ENCODE measurements around the gene RASL10B. TPM values are rescaled to one million over a fixed set of nuclear protein-coding genes. Genes with fewer than 3 reads are reported as not detected.

RASL10B gene
- under 1 TPM; 0.28 to 0.53 TPM for polyA plus RNA-seq

GRCh38 chr17:35731239-35731916, at the start of gene RASL10B:
Gene RASL10B (plus strand): TSS chr17:35731639. CDS start chr17:35735185, 3,546 bp downstream.
- Histone ChIP-seq H3K27me3 (ENCODE audit: control insufficient read depth in 1 of 2, insufficient read depth in 2 of 2, low read length in 2 of 2) (no peaks in the 10 kb centered on the region), H3K4me3 (ENCODE audit: low read depth in 1 of 2, low read length in 2 of 2) (peak within 1 kb of the TSS; percentile 32 to 61), H3K9me3 (ENCODE audit: control insufficient read depth in 2 of 2, insufficient read depth in 1 of 2, low read depth in 1 of 2, low read length in 1 of 2) (no peaks in the 10 kb centered on the region), H3K36me3 (ENCODE audit: control insufficient read depth in 2 of 2, insufficient read depth in 2 of 2, low read length in 1 of 2) (peaks cover 0 to 2% of the 10 kb centered on the region in 2 donors), H3K4me1 (ENCODE audit: control insufficient read depth in 2 of 2, insufficient read depth in 2 of 2, low read length in 1 of 2) (peaks cover 5 to 13% of the 10 kb centered on the region in 2 donors), H3K27ac (ENCODE audit: low read depth in 2 of 2, low read length in 1 of 2) (no peak within 1 kb of the TSS)
- 4 to 7% methylated on average over 31 to 44 of the region's 44 CpGs for WGBS, 2 donors

GRCh38 chr17:35683591-35683990, 47.8 kb upstream of the RASL10B start:
- no peak overlapping the region for H3K27ac ChIP-seq (ENCODE audit: low read depth in 2 of 2, low read length in 1 of 2)
- peaks cover 2 to 4% of the 10 kb centered on the region in 2 donors for H3K36me3 ChIP-seq (ENCODE audit: control insufficient read depth in 2 of 2, insufficient read depth in 2 of 2, low read length in 1 of 2)
- 77 to 90% methylated on average over 4 of the region's 4 CpGs for whole genome bisulfite sequencing, 2 donors
- no peaks in the 10 kb centered on the region for H3K9me3 ChIP-seq (ENCODE audit: control insufficient read depth in 2 of 2, insufficient read depth in 1 of 2, low read depth in 1 of 2, low read length in 1 of 2)
- no peaks in the 10 kb centered on the region for H3K27me3 ChIP-seq (ENCODE audit: control insufficient read depth in 1 of 2, insufficient read depth in 2 of 2, low read length in 2 of 2)
- H3K4me3 ChIP-seq (ENCODE audit: low read depth in 1 of 2, low read length in 2 of 2): no peak overlapping the region
- H3K4me1 ChIP-seq (ENCODE audit: control insufficient read depth in 2 of 2, insufficient read depth in 2 of 2, low read length in 1 of 2): no peaks in the 10 kb centered on the region

- Histone ChIP-seq H3K4me1 (ENCODE audit: control insufficient read depth in 2 of 2, insufficient read depth in 2 of 2, low read length in 1 of 2) (no peaks in the 10 kb centered on the region), H3K27ac (ENCODE audit: low read depth in 2 of 2, low read length in 1 of 2) (no peak overlapping the region), H3K4me3 (ENCODE audit: low read depth in 1 of 2, low read length in 2 of 2) (no peak overlapping the region), H3K9me3 (ENCODE audit: control insufficient read depth in 2 of 2, insufficient read depth in 1 of 2, low read depth in 1 of 2, low read length in 1 of 2) (no peaks in the 10 kb centered on the region), H3K36me3 (ENCODE audit: control insufficient read depth in 2 of 2, insufficient read depth in 2 of 2, low read length in 1 of 2) (peaks cover 2 to 4% of the 10 kb centered on the region in 2 donors), H3K27me3 (ENCODE audit: control insufficient read depth in 1 of 2, insufficient read depth in 2 of 2, low read length in 2 of 2) (no peaks in the 10 kb centered on the region)
- WGBS, 2 donors: 61 to 71% methylated on average over 2 of the region's 2 CpGs
These were observed 47.2 kb upstream of the RASL10B start for GRCh38 chr17:35684055-35684802.

- H3K9me3 ChIP-seq (ENCODE audit: control insufficient read depth in 2 of 2, insufficient read depth in 1 of 2, low read depth in 1 of 2, low read length in 1 of 2): no peaks in the 10 kb centered on the region
- peaks cover 2 to 3% of the 10 kb centered on the region in 2 donors for H3K36me3 ChIP-seq (ENCODE audit: control insufficient read depth in 2 of 2, insufficient read depth in 2 of 2, low read length in 1 of 2)
- H3K27ac ChIP-seq (ENCODE audit: low read depth in 2 of 2, low read length in 1 of 2): no peak overlapping the region
- no peaks in the 10 kb centered on the region for H3K4me1 ChIP-seq (ENCODE audit: control insufficient read depth in 2 of 2, insufficient read depth in 2 of 2, low read length in 1 of 2)
- 84 to 89% methylated on average over 7 of the region's 7 CpGs for WGBS, 2 donors
- H3K27me3 ChIP-seq (ENCODE audit: control insufficient read depth in 1 of 2, insufficient read depth in 2 of 2, low read length in 2 of 2): no peaks in the 10 kb centered on the region
- no peak overlapping the region for H3K4me3 ChIP-seq (ENCODE audit: low read depth in 1 of 2, low read length in 2 of 2)
These were observed 38.8 kb upstream of the RASL10B start for GRCh38 chr17:35692512-35693210.

GRCh38 chr17:35693662-35694061, 37.8 kb upstream of the RASL10B start:
- WGBS, 2 donors: 94% methylated on average over 3 of the region's 3 CpGs

GRCh38 chr17:35694906-35695305, 36.5 kb upstream of the RASL10B start:
- Histone ChIP-seq H3K9me3 (ENCODE audit: control insufficient read depth in 2 of 2, insufficient read depth in 1 of 2, low read depth in 1 of 2, low read length in 1 of 2) (no peaks in the 10 kb centered on the region), H3K4me1 (ENCODE audit: control insufficient read depth in 2 of 2, insufficient read depth in 2 of 2, low read length in 1 of 2) (no peaks in the 10 kb centered on the region), H3K36me3 (ENCODE audit: control insufficient read depth in 2 of 2, insufficient read depth in 2 of 2, low read length in 1 of 2) (peaks cover 2 to 3% of the 10 kb centered on the region in 2 donors), H3K27ac (ENCODE audit: low read depth in 2 of 2, low read length in 1 of 2) (no peak overlapping the region), H3K27me3 (ENCODE audit: control insufficient read depth in 1 of 2, insufficient read depth in 2 of 2, low read length in 2 of 2) (no peaks in the 10 kb centered on the region), H3K4me3 (ENCODE audit: low read depth in 1 of 2, low read length in 2 of 2) (no peak overlapping the region)
- 83 to 88% methylated on average over 2 of the region's 2 CpGs for WGBS, 2 donors

More at GRCh38 chr17:35693662-35694061, 37.8 kb upstream of the RASL10B start:
- no peaks in the 10 kb centered on the region for H3K4me1 ChIP-seq (ENCODE audit: control insufficient read depth in 2 of 2, insufficient read depth in 2 of 2, low read length in 1 of 2)
- no peak overlapping the region for H3K4me3 ChIP-seq (ENCODE audit: low read depth in 1 of 2, low read length in 2 of 2)
- H3K9me3 ChIP-seq (ENCODE audit: control insufficient read depth in 2 of 2, insufficient read depth in 1 of 2, low read depth in 1 of 2, low read length in 1 of 2): no peaks in the 10 kb centered on the region
- peaks cover 2 to 3% of the 10 kb centered on the region in 2 donors for H3K36me3 ChIP-seq (ENCODE audit: control insufficient read depth in 2 of 2, insufficient read depth in 2 of 2, low read length in 1 of 2)
- no peaks in the 10 kb centered on the region for H3K27me3 ChIP-seq (ENCODE audit: control insufficient read depth in 1 of 2, insufficient read depth in 2 of 2, low read length in 2 of 2)
- H3K27ac ChIP-seq (ENCODE audit: low read depth in 2 of 2, low read length in 1 of 2): no peak overlapping the region

GRCh38 chr17:35695613-35696012, 35.8 kb upstream of the RASL10B start:
- peaks cover 2 to 3% of the 10 kb centered on the region in 2 donors for H3K36me3 ChIP-seq (ENCODE audit: control insufficient read depth in 2 of 2, insufficient read depth in 2 of 2, low read length in 1 of 2)
- WGBS, 2 donors: 57 to 83% methylated on average over 2 of the region's 2 CpGs

GRCh38 chr17:35698800-35699199, 32.6 kb upstream of the RASL10B start:
- WGBS, 2 donors: 88 to 95% methylated on average over 2 of the region's 2 CpGs
- Histone ChIP-seq H3K27me3 (ENCODE audit: control insufficient read depth in 1 of 2, insufficient read depth in 2 of 2, low read length in 2 of 2) (no peaks in the 10 kb centered on the region), H3K9me3 (ENCODE audit: control insufficient read depth in 2 of 2, insufficient read depth in 1 of 2, low read depth in 1 of 2, low read length in 1 of 2) (no peaks in the 10 kb centered on the region), H3K36me3 (ENCODE audit: control insufficient read depth in 2 of 2, insufficient read depth in 2 of 2, low read length in 1 of 2) (no peaks in the 10 kb centered on the region), H3K4me3 (ENCODE audit: low read depth in 1 of 2, low read length in 2 of 2) (no peak overlapping the region), H3K27ac (ENCODE audit: low read depth in 2 of 2, low read length in 1 of 2) (no peak overlapping the region), H3K4me1 (ENCODE audit: control insufficient read depth in 2 of 2, insufficient read depth in 2 of 2, low read length in 1 of 2) (no peaks in the 10 kb centered on the region)

More at GRCh38 chr17:35695613-35696012, 35.8 kb upstream of the RASL10B start:
- no peak overlapping the region for H3K27ac ChIP-seq (ENCODE audit: low read depth in 2 of 2, low read length in 1 of 2)
- no peaks in the 10 kb centered on the region for H3K27me3 ChIP-seq (ENCODE audit: control insufficient read depth in 1 of 2, insufficient read depth in 2 of 2, low read length in 2 of 2)
- no peaks in the 10 kb centered on the region for H3K4me1 ChIP-seq (ENCODE audit: control insufficient read depth in 2 of 2, insufficient read depth in 2 of 2, low read length in 1 of 2)
- H3K4me3 ChIP-seq (ENCODE audit: low read depth in 1 of 2, low read length in 2 of 2): no peak overlapping the region
- H3K9me3 ChIP-seq (ENCODE audit: control insufficient read depth in 2 of 2, insufficient read depth in 1 of 2, low read depth in 1 of 2, low read length in 1 of 2): no peaks in the 10 kb centered on the region

- no peak overlapping the region for H3K27ac ChIP-seq (ENCODE audit: low read depth in 2 of 2, low read length in 1 of 2)
- H3K9me3 ChIP-seq (ENCODE audit: control insufficient read depth in 2 of 2, insufficient read depth in 1 of 2, low read depth in 1 of 2, low read length in 1 of 2): no peaks in the 10 kb centered on the region
- 80 to 87% methylated on average over 6 of the region's 6 CpGs for WGBS, 2 donors
- H3K4me1 ChIP-seq (ENCODE audit: control insufficient read depth in 2 of 2, insufficient read depth in 2 of 2, low read length in 1 of 2): no peaks in the 10 kb centered on the region
- no peaks in the 10 kb centered on the region for H3K36me3 ChIP-seq (ENCODE audit: control insufficient read depth in 2 of 2, insufficient read depth in 2 of 2, low read length in 1 of 2)
- H3K4me3 ChIP-seq (ENCODE audit: low read depth in 1 of 2, low read length in 2 of 2): no peak overlapping the region
- H3K27me3 ChIP-seq (ENCODE audit: control insufficient read depth in 1 of 2, insufficient read depth in 2 of 2, low read length in 2 of 2): no peaks in the 10 kb centered on the region
These were observed 31.3 kb upstream of the RASL10B start for GRCh38 chr17:35700150-35700549.

Measured in esophagus (tissue), 2 donors.